RWPE1 (cell line): ENCODE measurements around the gene MAP7D2.

Experiments
- CTCF ChIA-PET: fragments of 350-600 bp; sonication (Branson Sonifier 250); formaldehyde crosslinking; extraction: SDS; loops from one replicate; lab custom pipeline; 2021; lab: Yijun Ruan, JAX
- POLR2A ChIA-PET: fragments of 400-600 bp; formaldehyde crosslinking; extraction: SDS; loops from one replicate; lab custom pipeline; 2020; ENCODE audit warnings: antibody characterized with exemption; ENCODE audit not compliant: low non-redundant PET; lab: Yijun Ruan, JAX
- DNase-seq: peaks from one replicate; pipeline ENCODE4 v3.0.0; 2012; ENCODE audit warnings: low spot score
- H3K27ac ChIP-seq: fragments of 450-650 bp; 2 replicates; pipeline ENCODE4 v1.5.1; 2017
- CTCF ChIP-seq: fragments of 450-650 bp; conservative IDR thresholded peaks from 2 replicates; pipeline ENCODE4 v1.5.1; 2017; ENCODE audit warnings: low read depth, mild to moderate bottlenecking

MAP7D2 gene

GRCh38 chrX:19991350-19991718 lies 125.4 kb downstream of the MAP7D2 start:
- DNase-seq = no peak
- peak overlapping the region; percentile 78 for H3K27ac ChIP-seq
- ChIA-PET POLR2A (no interaction called here), CTCF (interaction anchor here (0.6 to 0.9 kb wide), 6 partner anchors 11 to 430 kb away, joined by 3 to 5 read pairs (median 4); no protein-coding TSS in a partner anchor)
- peak; percentile 57 for TF ChIP-seq CTCF

- TF ChIP-seq CTCF = peak; percentile 85
- H3K27ac ChIP-seq = peak within 1 kb of the TSS; percentile 78
- CTCF ChIA-PET = interaction anchor here (0.6 to 0.9 kb wide), 4 partner anchors 11 to 429 kb away, joined by 3 to 5 read pairs (median 4); no protein-coding TSS in a partner anchor
- peak; percentile 88 for DNase-seq
- POLR2A ChIA-PET = no interaction called here
Observed at GRCh38 chrX:19990556-19991349, 126.0 kb downstream of the MAP7D2 start, which contains the start of gene BCLAF3. TSS of gene BCLAF3 (minus strand) at chrX:19991061. CDS start at chrX:19970264, 20,797 bp downstream.

GRCh38 chrX:19990151-19990555 lies 126.6 kb downstream of the MAP7D2 start:
- no peak for TF ChIP-seq CTCF
- ChIA-PET POLR2A (no interaction called here), CTCF (interaction anchor here (0.7 kb wide), 1 partner anchor 85 kb away, joined by 3 read pairs; no protein-coding TSS in a partner anchor)
- DNase-seq = peak; percentile 2
- H3K27ac ChIP-seq = peak overlapping the region; percentile 78

- DNase-seq = no peak
- no peak for TF ChIP-seq CTCF
- CTCF ChIA-PET = no interaction called here
- H3K27ac ChIP-seq = no peak overlapping the region
- POLR2A ChIA-PET = no interaction called here
Observed at GRCh38 chrX:19987856-19988255, 128.9 kb downstream of the MAP7D2 start.

- TF ChIP-seq CTCF = no peak
- ChIA-PET CTCF (no interaction called here), POLR2A (interaction anchor here (0.6 kb wide), 1 partner anchor 12 kb away, joined by 4 read pairs; no protein-coding TSS in a partner anchor)
Observed at GRCh38 chrX:19986531-19986930, 130.2 kb downstream of the MAP7D2 start.

GRCh38 chrX:19981947-19982346 lies 134.8 kb downstream of the MAP7D2 start:
- TF ChIP-seq CTCF = no peak
- ChIA-PET POLR2A (interaction anchor here (0.6 kb wide), 1 partner anchor 109 kb away, joined by 5 read pairs; no protein-coding TSS in a partner anchor), CTCF (no interaction called here)
- H3K27ac ChIP-seq = no peak overlapping the region
- no peak for DNase-seq

More at GRCh38 chrX:19986531-19986930, 130.2 kb downstream of the MAP7D2 start:
- H3K27ac ChIP-seq = no peak overlapping the region
- no peak for DNase-seq
